ENCODE measurements around the gene C17orf50. TPM values are rescaled to one million over a fixed set of nuclear protein-coding genes. Genes with fewer than 3 reads are reported as not detected.

C17orf50 gene
- polyA plus RNA-seq, 2 of the 4 experiments (the other 2 are of a cell fraction) = 0.19 to 0.22 TPM

- ATAC-seq = no peak
- POLR2A ChIA-PET = no interaction called here
Observed at GRCh38 chr17:35726953-35727460, 33.7 kb upstream of the C17orf50 start.

GRCh38 chr17:35727635-35728034 lies 33.1 kb upstream of the C17orf50 start:
- peak; percentile 22 to 40; a peak in 2 of 6 replicates for ATAC-seq
- Histone ChIP-seq H3K4me2 (no peak overlapping the region), H3K27ac (no peak overlapping the region), H3K4me3 (no peak overlapping the region), H3K4me1 (0 out of 3 replicates have a peak, but pooled peaks cover 4% of the 10 kb centered on the region), H3K9me3 (no peaks in the 10 kb centered on the region)
- no peak for TF ChIP-seq PBX3 (IDR thresholded peaks at IDR 0.05)
- TF ChIP-seq POLR2AphosphoS2 (conservative IDR thresholded peaks at IDR 0.05; ENCODE audit: low read length) = no peak
- TF ChIP-seq SREBF2 (IDR thresholded peaks at IDR 0.05) = no peak
- TF ChIP-seq EHMT2 (IDR thresholded peaks at IDR 0.05; ENCODE audit: low read depth) = no peak
- TF ChIP-seq HOXB5 (CRISPR knock-in tag; IDR thresholded peaks at IDR 0.05) = no peak
- ChIA-PET CTCF (interaction anchor here (0.6 to 27.6 kb wide), 10 partner anchors 10 to 214 kb away, joined by 3 to 377 read pairs (median 4); partner anchors contain the start of genes C17orf50, GAS2L2 and TAF15), POLR2A (no interaction called here)
- WGBS (ENCODE audit: missing lambda C conversion rate) = 89% methylated on average over 5 of the region's 5 CpGs
- no peak for DNase-seq (ENCODE audit: low read depth in 1 of 2, low spot score in 1 of 2)
- no peak for FAIRE-seq

More at GRCh38 chr17:35726953-35727460, 33.7 kb upstream of the C17orf50 start:
- no peak for FAIRE-seq
- Histone ChIP-seq H3K4me2 (no peak overlapping the region), H3K9me3 (no peaks in the 10 kb centered on the region), H3K27ac (no peak overlapping the region), H3K4me1 (0 out of 3 replicates have a peak, but pooled peaks cover 4% of the 10 kb centered on the region), H3K4me3 (no peak overlapping the region)
- no peak for DNase-seq (ENCODE audit: low read depth in 1 of 2, low spot score in 1 of 2)
- TF ChIP-seq MAX (IDR thresholded peaks at IDR 0.05) (no peak), E2F6 (IDR thresholded peaks at IDR 0.05; ENCODE audit: borderline replicate concordance, low read depth) (no peak), NR3C1 (IDR thresholded peaks at IDR 0.05) (no peak), BHLHE40 (IDR thresholded peaks at IDR 0.05; ENCODE audit: low read depth, low read length) (no peak), MAFK (IDR thresholded peaks at IDR 0.05; ENCODE audit: partially characterized antibody) (no peak), FOSL2 (IDR thresholded peaks at IDR 0.05) (no peak), FOSL2 (CRISPR knock-in tag; IDR thresholded peaks at IDR 0.05) (no peak)
- CTCF ChIA-PET = interaction anchor here (0.6 to 27.6 kb wide), 11 partner anchors 9 to 213 kb away, joined by 3 to 377 read pairs (median 4); partner anchors contain the start of genes C17orf50, GAS2L2 and TAF15
- WGBS (ENCODE audit: missing lambda C conversion rate) = 95% methylated on average over 5 of the region's 5 CpGs

GRCh38 chr17:35728551-35728950 lies 32.1 kb upstream of the C17orf50 start:
- TF ChIP-seq FOXS1 (CRISPR knock-in tag; IDR thresholded peaks at IDR 0.05) (no peak), E2F6 (IDR thresholded peaks at IDR 0.05; ENCODE audit: borderline replicate concordance, low read depth) (no peak)
- CTCF ChIA-PET = interaction anchor here (1.5 to 27.6 kb wide), 3 partner anchors 11 to 35 kb away, joined by 6 to 377 read pairs (median 13); partner anchors contain the start of gene GAS2L2
- Histone ChIP-seq H3K4me1 (0 out of 3 replicates have a peak, but pooled peaks cover 4% of the 10 kb centered on the region), H3K4me3 (no peak overlapping the region), H3K27ac (no peak overlapping the region), H3K4me2 (no peak overlapping the region), H3K9me3 (no peaks in the 10 kb centered on the region)
- no peak for DNase-seq (ENCODE audit: low read depth in 1 of 2, low spot score in 1 of 2)
- WGBS (ENCODE audit: missing lambda C conversion rate) = 94% methylated on average over 3 of the region's 3 CpGs
- ATAC-seq = no peak
- POLR2A ChIA-PET = no interaction called here
- no peak for FAIRE-seq

GRCh38 chr17:35729405-35729833 lies 31.3 kb upstream of the C17orf50 start:
- POLR2A ChIA-PET = no interaction called here
- DNase-seq (ENCODE audit: low read depth in 1 of 2, low spot score in 1 of 2) = no peak
- ATAC-seq = no peak
- H3K4me1 ChIP-seq = 0 out of 3 replicates have a peak, but pooled peaks cover 4% of the 10 kb centered on the region
- H3K9me3 ChIP-seq = no peaks in the 10 kb centered on the region
- no peak overlapping the region for H3K27ac ChIP-seq
- CTCF ChIA-PET = interaction anchor here (0.8 to 27.6 kb wide), 4 partner anchors 16 to 81 kb away, joined by 3 to 377 read pairs (median 10); partner anchors contain the start of gene GAS2L2
- no peak overlapping the region for H3K4me3 ChIP-seq
- FAIRE-seq = no peak
- 86% methylated on average over 4 of the region's 4 CpGs for WGBS (ENCODE audit: missing lambda C conversion rate)
- no peak overlapping the region for H3K4me2 ChIP-seq
- TF ChIP-seq BHLHE40 (IDR thresholded peaks at IDR 0.05; ENCODE audit: low read depth, low read length) = no peak
- TF ChIP-seq ZFP36 (IDR thresholded peaks at IDR 0.05; ENCODE audit: borderline replicate concordance, partially characterized antibody) = no peak
- TF ChIP-seq ATOH8 (CRISPR knock-in tag; IDR thresholded peaks at IDR 0.05; ENCODE audit: low read depth) = no peak
- no peak for TF ChIP-seq CBX8 (IDR thresholded peaks at IDR 0.05)
- no peak for TF ChIP-seq CTCF (IDR thresholded peaks at IDR 0.05)
- TF ChIP-seq BCL3 (IDR thresholded peaks at IDR 0.05) = no peak
- no peak for TF ChIP-seq CHD4 (IDR thresholded peaks at IDR 0.05; ENCODE audit: borderline replicate concordance)
- TF ChIP-seq HOXB13 (CRISPR knock-in tag; IDR thresholded peaks at IDR 0.05; ENCODE audit: low read depth) = no peak
- no peak for TF ChIP-seq POLR2A (IDR thresholded peaks at IDR 0.05; ENCODE audit: low read length)
- no peak for TF ChIP-seq CEBPB (IDR thresholded peaks at IDR 0.05)
- no peak for TF ChIP-seq MAZ (IDR thresholded peaks at IDR 0.05; ENCODE audit: borderline replicate concordance, low read depth, low read length)
- TF ChIP-seq MAFK (IDR thresholded peaks at IDR 0.05; ENCODE audit: partially characterized antibody) = no peak

All from A549 (cell line).